Heart left ventricle (tissue), 13 donors: ENCODE results near the gene VAPB.

ENCODE experiments used
- POLR2A ChIP-seq, 2 donors: fragments of 450-650 bp; IDR thresholded peaks; one replicate each; pipeline ENCODE4 v1.6.1; 2017; ENCODE audit warnings: antibody characterized with exemption in 2 of 2, mild to moderate bottlenecking in 2 of 2, moderate library complexity in 2 of 2
- TF ChIP-seq, protein P1 (sequence below), 12 donors: fragments of 200-600 bp; sonication (generic) in 4 of 12; IDR thresholded peaks; one replicate each; pipeline versions ENCODE4 v1.5.0 to v1.8.0; 2018 to 2022; ENCODE audit warnings: antibody characterized with exemption in 12 of 12, mild to moderate bottlenecking in 5 of 12
- donor health status: ischemic (EF 13 %, LVEDD 7.1; RV severe dilation, severe dysfunction).
- donor health status: DM: no; HTN: yes; CAD: no.
- donor health status: DM: no; HTN: no; CAD: no.
- donor health status: ischemic (EF 25% LVEDD 6.9; RV normal size, moderate dysfunction).
- donor health status: ischemic (EF 25% LVEDD 5.7; RV mildly dilated, moderate dysfunction).
- donor health status: ischemic (EF 35%, LVEDD 5.7; RV mildly dilated, moderate dysfunction).
- donor health status: nonischemic (EF 11% LVEDD 7.7; RV severe dilation, severe dysfunction).
- donor health status: DM: yes; HTN: yes; CAD: no.
- donor health status: PGD.
- donor health status: ischemic (EF 29% LVEDD 5.4; RV normal size, mild dysfunction).
- donor health status: nonischemic (EF 23%, LVEDD 6.1; RV moderate dilation, normal function).

DNA sequence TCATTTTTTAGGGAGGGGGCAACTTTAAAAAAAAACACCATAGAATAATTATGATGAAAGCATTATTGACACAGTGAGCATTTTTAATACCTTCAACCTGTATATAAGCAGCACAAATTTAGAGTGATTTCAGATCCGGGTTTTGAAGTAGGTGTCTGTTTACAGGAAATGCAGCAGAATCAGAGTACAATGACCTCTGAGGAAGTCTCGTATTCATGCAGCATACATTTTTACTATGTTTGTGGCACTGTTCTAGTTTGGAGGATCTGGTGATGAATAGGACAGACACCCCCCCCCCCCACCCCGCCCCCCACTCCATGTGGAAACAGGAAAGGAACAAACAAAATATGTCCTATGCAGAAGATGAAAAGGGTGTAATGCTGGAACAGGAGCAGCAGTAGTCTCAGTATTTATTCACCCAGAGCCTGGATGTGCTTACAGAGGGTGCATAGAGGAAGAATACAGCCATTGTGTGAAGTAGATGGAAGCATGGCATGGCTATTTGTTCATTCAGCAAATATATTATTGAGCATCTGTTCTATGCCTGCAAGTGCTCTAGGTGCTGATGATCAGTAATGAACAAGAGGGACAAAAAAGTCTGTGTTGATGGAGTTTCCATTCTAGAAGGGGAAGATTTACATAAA lies 19.7 kb downstream of the VAPB start:
- TF ChIP-seq POLR2A (IDR thresholded peaks at IDR 0.05), result no peak
- TF ChIP-seq, protein P1, sequence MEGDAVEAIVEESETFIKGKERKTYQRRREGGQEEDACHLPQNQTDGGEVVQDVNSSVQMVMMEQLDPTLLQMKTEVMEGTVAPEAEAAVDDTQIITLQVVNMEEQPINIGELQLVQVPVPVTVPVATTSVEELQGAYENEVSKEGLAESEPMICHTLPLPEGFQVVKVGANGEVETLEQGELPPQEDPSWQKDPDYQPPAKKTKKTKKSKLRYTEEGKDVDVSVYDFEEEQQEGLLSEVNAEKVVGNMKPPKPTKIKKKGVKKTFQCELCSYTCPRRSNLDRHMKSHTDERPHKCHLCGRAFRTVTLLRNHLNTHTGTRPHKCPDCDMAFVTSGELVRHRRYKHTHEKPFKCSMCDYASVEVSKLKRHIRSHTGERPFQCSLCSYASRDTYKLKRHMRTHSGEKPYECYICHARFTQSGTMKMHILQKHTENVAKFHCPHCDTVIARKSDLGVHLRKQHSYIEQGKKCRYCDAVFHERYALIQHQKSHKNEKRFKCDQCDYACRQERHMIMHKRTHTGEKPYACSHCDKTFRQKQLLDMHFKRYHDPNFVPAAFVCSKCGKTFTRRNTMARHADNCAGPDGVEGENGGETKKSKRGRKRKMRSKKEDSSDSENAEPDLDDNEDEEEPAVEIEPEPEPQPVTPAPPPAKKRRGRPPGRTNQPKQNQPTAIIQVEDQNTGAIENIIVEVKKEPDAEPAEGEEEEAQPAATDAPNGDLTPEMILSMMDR (IDR thresholded peaks at IDR 0.05), result no peak
